ENCODE data around the gene ENPEP. TPM values are rescaled to one million over a fixed set of nuclear protein-coding genes. Genes with fewer than 3 reads are reported as not detected.

ENPEP gene
- total RNA-seq, 2 experiments from 2014 or later = not detected

DNA sequence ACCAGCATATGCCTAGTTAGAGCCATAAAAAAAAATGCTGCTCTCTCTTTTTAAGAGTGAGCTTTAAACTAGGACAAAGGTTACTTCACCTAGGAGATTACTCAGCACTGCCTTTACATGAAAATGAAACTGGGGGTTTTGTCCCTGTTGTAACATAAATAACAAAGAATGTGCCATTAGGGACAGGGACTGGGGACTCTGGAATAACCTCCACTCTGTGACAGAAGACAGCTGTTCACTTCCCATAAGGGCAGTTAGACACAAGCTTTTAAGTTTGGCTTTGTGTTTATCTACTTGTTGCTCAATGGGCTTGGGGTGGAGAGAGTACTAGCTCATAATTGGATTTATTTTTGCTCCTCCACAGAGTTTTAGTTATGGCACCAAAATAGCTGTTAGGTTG, 11.9 kb downstream of the ENPEP start:
- peaks cover 22% of the 10 kb centered on the region for H3K27me3 Mint-ChIP-seq
- H3K36me3 Mint-ChIP-seq = no peaks in the 10 kb centered on the region
- H3K4me1 Mint-ChIP-seq (ENCODE audit: low read depth) = peaks cover 5% of the 10 kb centered on the region
- ChIA-PET POLR2A (no interaction called here), CTCF (interaction anchor here (0.8 to 1.6 kb wide), 2 partner anchors 21 to 23 kb away, joined by 3 to 4 read pairs; no protein-coding TSS in a partner anchor)
- H3K4me3 Mint-ChIP-seq = no peak overlapping the region
- H3K27ac Mint-ChIP-seq = no peak overlapping the region
- DNase-seq = no peak
- intact Hi-C loops (cut with micrococcal nuclease) = no loop called here
- H3K9me3 Mint-ChIP-seq = no peaks in the 10 kb centered on the region

DNA sequence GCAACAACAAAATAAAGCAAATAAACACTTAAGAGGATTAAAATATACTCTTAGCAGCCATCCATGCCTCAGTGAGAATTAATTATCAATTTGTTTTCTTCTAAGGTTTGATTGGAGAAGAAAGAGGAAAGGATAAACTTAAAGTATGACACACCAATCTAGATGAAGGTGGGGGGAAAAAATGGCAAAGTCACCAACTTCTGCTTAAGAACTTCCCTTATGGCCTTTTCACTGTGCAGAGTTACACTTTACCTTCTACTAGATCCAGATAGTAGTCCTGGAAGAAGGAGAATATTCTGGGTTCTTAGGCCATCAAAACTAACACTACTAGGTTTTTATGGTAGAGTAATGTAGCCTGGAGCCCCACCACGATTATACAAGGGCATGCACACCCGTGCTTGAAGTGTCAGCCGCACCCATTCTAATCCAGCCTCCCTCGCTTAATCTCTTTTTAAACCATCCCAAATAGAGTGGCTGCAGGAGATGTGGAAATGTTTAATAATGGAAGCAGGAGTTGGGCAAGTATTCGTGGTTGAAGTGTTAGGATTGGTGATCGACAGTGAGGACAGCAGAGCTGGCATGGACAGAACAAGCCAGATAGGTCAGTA, 14.1 kb downstream of the ENPEP start:
- ChIA-PET CTCF (no interaction called here), POLR2A (no interaction called here)
- no peaks in the 10 kb centered on the region for H3K4me1 Mint-ChIP-seq (ENCODE audit: low read depth)
- DNase-seq = no peak
- H3K4me3 Mint-ChIP-seq = no peak overlapping the region
- no peaks in the 10 kb centered on the region for H3K36me3 Mint-ChIP-seq
- no peak overlapping the region for H3K27ac Mint-ChIP-seq
- intact Hi-C loops (cut with micrococcal nuclease) = no loop called here
- H3K27me3 Mint-ChIP-seq = peaks cover 21% of the 10 kb centered on the region
- H3K9me3 Mint-ChIP-seq = no peaks in the 10 kb centered on the region

DNA sequence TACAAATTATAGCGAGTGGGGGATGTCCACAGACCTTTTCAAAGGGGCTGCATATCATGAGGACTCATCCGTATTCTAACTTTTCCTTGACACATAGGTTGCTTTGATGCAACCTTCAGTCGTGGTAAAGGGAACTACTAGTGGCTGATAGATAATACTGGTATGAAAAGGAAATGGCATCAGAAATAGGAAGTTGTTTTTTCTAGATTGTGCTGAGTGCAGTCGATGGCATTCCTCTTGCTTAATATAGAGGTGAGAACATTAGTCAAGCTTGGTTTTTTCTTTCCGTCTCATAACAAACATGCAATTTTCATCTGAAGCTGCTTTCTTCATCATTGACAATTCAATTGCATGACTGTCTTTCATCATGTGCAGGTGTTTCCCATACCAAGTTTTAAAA, 16.6 kb downstream of the ENPEP start:
- Mint-ChIP-seq H3K36me3 (no peaks in the 10 kb centered on the region), H3K4me3 (no peak overlapping the region), H3K27ac (no peak overlapping the region), H3K27me3 (peaks cover 13% of the 10 kb centered on the region), H3K4me1 (ENCODE audit: low read depth) (no peaks in the 10 kb centered on the region), H3K9me3 (no peaks in the 10 kb centered on the region)
- intact Hi-C loops (cut with micrococcal nuclease) = no loop called here
- CTCF ChIA-PET = no interaction called here
- no peak for DNase-seq
- POLR2A ChIA-PET = no interaction called here

DNA sequence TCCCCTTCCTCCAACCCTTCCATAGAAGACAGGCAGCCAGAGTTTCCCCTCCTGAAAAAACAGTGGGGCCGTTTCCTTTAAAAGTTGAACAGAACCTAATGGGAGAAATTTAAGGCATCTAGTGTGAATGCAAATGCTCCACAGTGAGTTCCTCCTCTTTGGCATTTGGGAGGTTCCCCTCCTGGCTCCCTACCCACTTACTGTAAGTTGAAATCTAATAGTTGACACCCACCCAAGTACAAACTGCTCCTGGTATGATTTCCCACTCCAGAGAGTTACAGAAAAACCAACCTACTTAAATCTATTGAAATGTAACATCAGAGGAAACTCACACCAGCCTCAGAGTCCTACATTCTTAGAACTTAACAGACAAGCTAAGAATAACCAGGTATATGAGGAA, 17.6 kb downstream of the ENPEP start:
- Mint-ChIP-seq H3K4me1 (ENCODE audit: low read depth) (no peaks in the 10 kb centered on the region), H3K27me3 (peaks cover 14% of the 10 kb centered on the region), H3K36me3 (no peaks in the 10 kb centered on the region), H3K9me3 (no peaks in the 10 kb centered on the region), H3K27ac (no peak overlapping the region), H3K4me3 (no peak overlapping the region)
- intact Hi-C loops (cut with micrococcal nuclease) = no loop called here
- POLR2A ChIA-PET = no interaction called here
- no peak for DNase-seq
- CTCF ChIA-PET = no interaction called here

DNA sequence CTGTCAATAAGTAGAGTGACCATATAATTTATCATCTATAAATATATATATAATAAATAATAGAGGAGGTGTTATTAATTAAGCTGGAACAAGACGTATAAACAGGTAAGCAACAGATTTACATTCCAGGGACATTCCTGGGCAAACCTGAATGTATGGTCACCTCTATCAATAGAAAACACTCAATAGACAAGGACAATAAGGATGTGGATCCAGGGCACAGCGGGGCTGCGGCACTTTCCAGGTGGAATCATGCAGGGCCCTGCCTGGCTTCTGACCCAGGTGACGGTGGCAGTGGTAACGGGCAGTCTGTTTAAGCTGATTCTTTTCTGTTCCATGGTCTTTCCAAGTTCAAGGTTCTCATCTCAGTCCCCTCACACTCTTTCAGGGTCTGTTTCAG, 22.5 kb downstream of the ENPEP start:
- intact Hi-C loops (cut with micrococcal nuclease) = no loop called here
- peaks cover 3% of the 10 kb centered on the region for H3K9me3 Mint-ChIP-seq
- CTCF ChIA-PET = interaction anchor here (0.6 kb wide), 1 partner anchor 1005 kb away, joined by 3 read pairs; no protein-coding TSS in a partner anchor
- H3K27ac Mint-ChIP-seq = no peak overlapping the region
- no peaks in the 10 kb centered on the region for H3K4me1 Mint-ChIP-seq (ENCODE audit: low read depth)
- H3K36me3 Mint-ChIP-seq = no peaks in the 10 kb centered on the region
- H3K27me3 Mint-ChIP-seq = peaks cover 16% of the 10 kb centered on the region
- POLR2A ChIA-PET = no interaction called here
- no peak for DNase-seq
- H3K4me3 Mint-ChIP-seq = no peak overlapping the region

DNA sequence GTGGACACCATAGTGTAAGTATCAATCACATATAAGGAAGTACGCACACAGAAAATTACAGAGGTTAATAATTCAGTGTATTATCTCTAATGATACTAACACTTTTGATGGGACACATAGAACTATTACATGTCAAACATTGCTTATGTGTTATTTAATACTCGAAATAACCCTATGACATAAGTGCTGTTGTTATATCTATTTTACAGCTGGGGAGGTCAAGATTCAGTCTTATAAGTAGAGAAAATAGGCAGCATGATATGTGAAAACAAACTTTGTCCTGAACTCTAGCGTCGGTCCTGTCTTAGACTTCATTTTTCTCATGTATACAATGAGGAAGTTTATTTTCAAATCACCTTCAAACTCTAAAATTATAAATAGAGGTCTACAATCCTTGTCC, 23.2 kb downstream of the ENPEP start:
- peaks cover 3% of the 10 kb centered on the region for H3K9me3 Mint-ChIP-seq
- ChIA-PET CTCF (interaction anchor here (2.0 kb wide), 1 partner anchor 19 kb away, joined by 4 read pairs; no protein-coding TSS in a partner anchor), POLR2A (no interaction called here)
- no peak overlapping the region for H3K4me3 Mint-ChIP-seq
- intact Hi-C loops (cut with micrococcal nuclease) = no loop called here
- no peak overlapping the region for H3K27ac Mint-ChIP-seq
- no peaks in the 10 kb centered on the region for H3K36me3 Mint-ChIP-seq
- H3K27me3 Mint-ChIP-seq = peaks cover 18% of the 10 kb centered on the region
- H3K4me1 Mint-ChIP-seq (ENCODE audit: low read depth) = no peaks in the 10 kb centered on the region
- no peak for DNase-seq

DNA sequence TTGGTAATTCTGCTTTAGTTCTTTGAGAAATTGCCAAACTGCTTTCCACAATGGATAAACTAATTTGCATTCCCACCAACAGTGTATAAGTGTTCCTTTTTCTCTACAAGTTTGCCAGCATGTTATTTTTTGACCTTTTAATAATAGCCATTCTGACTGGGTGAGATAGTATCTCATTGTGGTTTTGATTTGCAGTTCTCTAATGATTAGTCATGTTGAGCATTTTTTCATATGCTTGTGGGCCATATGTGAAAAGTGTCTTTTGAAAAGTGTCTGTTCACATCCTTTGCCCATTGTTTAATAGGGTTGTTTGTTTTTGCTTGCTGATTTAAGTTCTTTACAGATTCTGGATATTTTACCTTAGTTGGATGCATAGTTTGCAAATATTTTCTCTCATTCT, 25.9 kb downstream of the ENPEP start:
- H3K27ac Mint-ChIP-seq = no peak overlapping the region
- H3K36me3 Mint-ChIP-seq = no peaks in the 10 kb centered on the region
- H3K27me3 Mint-ChIP-seq = peaks cover 10% of the 10 kb centered on the region
- intact Hi-C loops (cut with micrococcal nuclease) = no loop called here
- DNase-seq = no peak
- peaks cover 3% of the 10 kb centered on the region for H3K9me3 Mint-ChIP-seq
- no peak overlapping the region for H3K4me3 Mint-ChIP-seq
- ChIA-PET POLR2A (no interaction called here), CTCF (no interaction called here)
- H3K4me1 Mint-ChIP-seq (ENCODE audit: low read depth) = no peaks in the 10 kb centered on the region

DNA sequence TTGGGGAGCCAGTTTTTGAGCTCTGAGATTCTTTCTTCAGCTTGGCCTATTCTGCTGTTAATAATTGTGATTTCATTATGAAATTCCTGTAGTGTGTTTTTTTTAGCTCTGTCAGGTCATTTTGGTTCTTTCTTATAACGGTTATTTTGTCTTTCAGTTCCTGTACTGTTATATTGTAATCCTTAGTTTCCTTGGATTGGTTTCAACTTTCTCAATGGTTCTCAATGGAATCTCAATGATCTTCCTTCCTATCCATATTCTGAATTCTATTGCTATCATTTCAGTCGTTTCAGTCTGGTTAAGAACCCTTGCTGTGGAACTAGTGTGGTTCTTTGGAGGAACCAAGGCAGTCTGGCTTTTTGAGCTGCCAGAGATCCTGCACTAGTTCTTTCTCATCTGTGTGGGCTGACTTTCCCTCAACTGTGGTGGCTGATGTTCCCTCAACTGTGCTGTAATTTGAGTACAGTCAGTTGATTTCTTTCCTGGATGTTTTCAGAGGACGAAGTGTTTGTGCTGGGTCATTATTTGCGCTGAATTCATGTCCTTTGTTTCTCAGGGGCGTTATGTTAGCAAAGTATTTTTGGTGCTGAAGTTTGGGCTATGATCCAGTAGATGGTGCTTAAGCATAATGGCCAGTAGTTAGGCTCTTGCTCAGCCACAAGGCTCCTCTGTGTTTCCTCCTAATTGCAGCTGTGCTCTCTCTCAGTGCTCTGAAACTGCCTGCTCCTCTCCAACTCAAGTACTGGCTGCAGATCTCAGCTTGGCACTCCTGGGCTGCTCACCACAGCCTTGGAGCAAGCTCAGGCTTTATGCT, 27.5 kb downstream of the ENPEP start:
- no peak for DNase-seq
- peaks cover 6% of the 10 kb centered on the region for H3K27me3 Mint-ChIP-seq
- no peaks in the 10 kb centered on the region for H3K4me1 Mint-ChIP-seq (ENCODE audit: low read depth)
- no peak overlapping the region for H3K4me3 Mint-ChIP-seq
- H3K36me3 Mint-ChIP-seq = no peaks in the 10 kb centered on the region
- no peak overlapping the region for H3K27ac Mint-ChIP-seq
- peaks cover 3% of the 10 kb centered on the region for H3K9me3 Mint-ChIP-seq
- ChIA-PET POLR2A (no interaction called here), CTCF (interaction anchor here (1.8 kb wide), 1 partner anchor 12 kb away, joined by 10 read pairs; no protein-coding TSS in a partner anchor)
- intact Hi-C loops (cut with micrococcal nuclease) = no loop called here

DNA sequence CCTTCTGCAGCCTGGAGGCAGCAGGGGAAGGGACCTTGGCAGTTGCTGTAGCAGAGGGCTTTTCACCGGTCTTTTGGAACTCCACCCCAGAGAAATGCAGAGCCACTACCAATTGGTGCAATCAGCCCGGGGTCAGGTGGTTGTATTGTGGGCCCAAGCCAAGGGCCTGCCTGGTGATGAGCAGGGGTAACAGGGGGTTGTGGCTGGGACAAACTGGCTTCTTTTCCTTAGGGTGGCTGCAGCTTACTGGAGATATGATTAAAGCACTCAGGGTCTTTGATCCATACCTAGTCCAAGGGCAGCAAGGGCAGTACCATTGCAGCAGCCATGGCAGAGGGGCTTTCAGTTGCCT, 28.1 kb downstream of the ENPEP start:
- Mint-ChIP-seq H3K36me3 (no peaks in the 10 kb centered on the region), H3K27me3 (peaks cover 6% of the 10 kb centered on the region), H3K27ac (no peak overlapping the region), H3K4me1 (ENCODE audit: low read depth) (no peaks in the 10 kb centered on the region), H3K9me3 (peaks cover 3% of the 10 kb centered on the region), H3K4me3 (no peak overlapping the region)
- intact Hi-C loops (cut with micrococcal nuclease) = no loop called here
- ChIA-PET POLR2A (no interaction called here), CTCF (interaction anchor here (1.8 kb wide), 1 partner anchor 12 kb away, joined by 10 read pairs; no protein-coding TSS in a partner anchor)
- no peak for DNase-seq

DNA sequence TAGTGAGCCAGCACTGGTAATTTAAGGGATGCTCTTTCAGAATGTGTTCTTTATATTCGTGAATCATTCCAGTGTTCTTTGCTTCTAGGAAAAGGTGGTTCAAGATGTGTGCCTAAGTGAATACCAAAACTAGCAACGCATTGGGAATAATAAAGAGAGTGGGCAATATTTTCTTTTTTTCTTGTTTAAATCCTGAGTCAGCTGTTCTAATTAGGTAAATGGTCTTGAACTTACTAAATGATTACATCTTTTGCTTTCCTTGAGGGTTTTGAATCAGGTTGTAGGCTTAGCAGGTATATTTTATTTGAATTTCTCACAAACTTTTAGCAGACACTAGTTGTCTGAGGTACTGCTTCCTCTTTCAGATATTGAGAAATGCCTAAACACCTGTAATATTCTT, 29.5 kb downstream of the ENPEP start:
- H3K9me3 Mint-ChIP-seq = peaks cover 3% of the 10 kb centered on the region
- H3K27me3 Mint-ChIP-seq = peaks cover 4% of the 10 kb centered on the region
- POLR2A ChIA-PET = no interaction called here
- DNase-seq = no peak
- intact Hi-C loops (cut with micrococcal nuclease) = no loop called here
- H3K4me1 Mint-ChIP-seq (ENCODE audit: low read depth) = no peaks in the 10 kb centered on the region
- H3K27ac Mint-ChIP-seq = no peak overlapping the region
- CTCF ChIA-PET = interaction anchor here (1.3 to 14.7 kb wide), 2 partner anchors 10 to 498 kb away, joined by 5 to 211 read pairs; no protein-coding TSS in a partner anchor
- H3K36me3 Mint-ChIP-seq = no peaks in the 10 kb centered on the region
- H3K4me3 Mint-ChIP-seq = no peak overlapping the region

DNA sequence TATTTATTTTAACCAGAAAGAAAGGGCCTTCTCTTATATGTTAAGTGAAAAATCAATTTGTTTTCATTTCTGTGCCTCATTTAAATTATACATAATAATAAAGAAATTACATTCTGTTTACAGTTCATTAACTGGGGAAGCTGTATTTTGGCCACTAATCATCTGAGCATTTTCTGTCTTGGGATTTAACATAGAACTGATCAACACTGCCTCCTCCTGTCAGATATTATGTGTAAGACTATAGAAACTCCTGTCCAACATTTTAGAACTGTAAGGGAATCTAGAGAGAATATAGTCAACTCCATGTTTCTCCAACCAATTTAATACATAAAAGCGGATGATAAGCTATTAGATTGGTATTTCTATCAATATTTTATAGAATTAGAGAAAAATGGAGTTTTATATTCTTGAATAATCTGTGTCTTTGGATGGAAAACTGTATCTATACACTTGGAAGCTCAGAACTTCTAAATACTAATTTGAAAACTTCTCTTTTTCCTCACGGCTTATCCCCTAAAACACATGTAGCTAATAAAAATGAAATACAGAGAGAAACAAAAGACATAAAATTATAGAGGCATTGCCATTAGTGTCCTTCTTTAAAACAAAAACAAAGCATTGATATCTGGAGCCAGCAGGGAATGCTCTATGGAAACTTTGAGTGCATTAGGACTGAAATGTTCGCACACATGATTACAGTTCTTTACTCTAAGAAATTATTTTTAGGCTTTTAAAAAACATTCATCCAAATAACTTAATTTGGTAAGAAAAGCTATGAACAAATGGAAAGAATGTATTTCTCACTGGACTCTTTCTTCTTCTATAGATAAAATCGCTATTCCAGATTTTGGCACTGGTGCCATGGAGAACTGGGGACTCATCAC, 33.1 kb downstream of the ENPEP start:
- H3K27me3 Mint-ChIP-seq = no peaks in the 10 kb centered on the region
- no peak for DNase-seq
- no peaks in the 10 kb centered on the region for H3K4me1 Mint-ChIP-seq (ENCODE audit: low read depth)
- H3K36me3 Mint-ChIP-seq = no peaks in the 10 kb centered on the region
- ChIA-PET CTCF (interaction anchor here (0.6 to 14.7 kb wide), 14 partner anchors 9 to 1598 kb away, joined by 3 to 278 read pairs (median 4); no protein-coding TSS in a partner anchor), POLR2A (no interaction called here)
- no peak overlapping the region for H3K27ac Mint-ChIP-seq
- no peak overlapping the region for H3K4me3 Mint-ChIP-seq
- no peaks in the 10 kb centered on the region for H3K9me3 Mint-ChIP-seq
- intact Hi-C loops (cut with micrococcal nuclease) = no loop called here

DNA sequence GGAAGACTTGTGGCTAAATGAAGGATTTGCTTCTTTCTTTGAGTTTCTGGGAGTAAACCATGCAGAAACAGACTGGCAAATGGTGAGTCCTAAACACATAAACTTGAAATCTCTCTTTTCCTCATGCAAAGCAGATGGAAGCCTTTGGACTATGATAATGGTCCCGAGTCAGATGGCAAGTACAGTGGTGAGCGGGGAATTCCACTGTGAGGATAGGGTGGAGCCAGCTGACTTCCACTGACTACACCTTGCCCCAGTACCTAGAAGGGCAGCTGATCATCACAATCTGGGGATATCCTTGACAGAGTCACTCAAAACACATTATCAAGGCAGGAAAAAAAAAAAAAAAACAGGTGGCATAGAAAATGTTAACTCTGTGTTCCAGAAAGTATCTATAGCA, 34.3 kb downstream of the ENPEP start:
- Mint-ChIP-seq H3K27me3 (no peaks in the 10 kb centered on the region), H3K4me1 (ENCODE audit: low read depth) (peaks cover 1% of the 10 kb centered on the region), H3K4me3 (no peak overlapping the region), H3K36me3 (no peaks in the 10 kb centered on the region), H3K9me3 (no peaks in the 10 kb centered on the region), H3K27ac (no peak overlapping the region)
- intact Hi-C loops (cut with micrococcal nuclease) = loop anchor here (1.0 to 5.0 kb wide), 2 partner anchors 460 to 1088 kb away; no protein-coding TSS in a partner anchor
- no peak for DNase-seq
- CTCF ChIA-PET = interaction anchor here (0.6 to 14.7 kb wide), 18 partner anchors 9 to 620 kb away, joined by 3 to 278 read pairs (median 4); no protein-coding TSS in a partner anchor
- POLR2A ChIA-PET = no interaction called here

Measured in activated CD4-positive, alpha-beta memory T cell treated with anti-CD3 and anti-CD28 coated beads for 36 hours (primary cell).